Mesothelial cell of epicardium (in vitro differentiated cells): ENCODE results near the gene DNAI1. TPM values are rescaled to one million over a fixed set of nuclear protein-coding genes. Genes with fewer than 3 reads are reported as not detected.

Experiments
- DNase-seq, 2 experiments: peaks; one replicate each; pipeline ENCODE4 v3.0.0; 2021; ENCODE audit warnings: low spot score in 2 of 2; ENCODE audit not compliant: unreplicated experiment in 2 of 2
- H3K27ac Mint-ChIP-seq: 2 replicates; pipeline ENCODE4 v1.8.0; 2021; ENCODE audit warnings: mixed read lengths
- H3K27me3 Mint-ChIP-seq: 2 replicates; pipeline ENCODE4 v1.8.0; 2021; ENCODE audit warnings: low read depth, mixed read lengths
- H3K36me3 Mint-ChIP-seq: 2 replicates; pipeline ENCODE4 v1.8.0; 2021; ENCODE audit warnings: mixed read lengths
- H3K4me1 Mint-ChIP-seq: 2 replicates; pipeline ENCODE4 v1.8.0; 2021; ENCODE audit warnings: mixed read lengths
- H3K4me3 Mint-ChIP-seq: 2 replicates; pipeline ENCODE4 v1.8.0; 2021; ENCODE audit warnings: mild to moderate bottlenecking, moderate library complexity, mixed read lengths
- H3K9me3 Mint-ChIP-seq: 2 replicates; pipeline ENCODE4 v1.8.0; 2021; ENCODE audit warnings: mixed read lengths
- total RNA-seq: library from RNA; stranded (reverse); gene quantifications from 3 replicates; pipeline ENCODE4 v1.2.1, GENCODE V29; 2021
- TF ChIP-seq, protein P1 (sequence below): fragments of 200-600 bp; sonication (generic); IDR thresholded peaks from one replicate; pipeline ENCODE4 v1.5.0; 2021; ENCODE audit warnings: antibody characterized with exemption; ENCODE audit not compliant: unreplicated experiment

The DNAI1 gene
- total RNA-seq, 1 donor from 2014 or later: not detected

DNA sequence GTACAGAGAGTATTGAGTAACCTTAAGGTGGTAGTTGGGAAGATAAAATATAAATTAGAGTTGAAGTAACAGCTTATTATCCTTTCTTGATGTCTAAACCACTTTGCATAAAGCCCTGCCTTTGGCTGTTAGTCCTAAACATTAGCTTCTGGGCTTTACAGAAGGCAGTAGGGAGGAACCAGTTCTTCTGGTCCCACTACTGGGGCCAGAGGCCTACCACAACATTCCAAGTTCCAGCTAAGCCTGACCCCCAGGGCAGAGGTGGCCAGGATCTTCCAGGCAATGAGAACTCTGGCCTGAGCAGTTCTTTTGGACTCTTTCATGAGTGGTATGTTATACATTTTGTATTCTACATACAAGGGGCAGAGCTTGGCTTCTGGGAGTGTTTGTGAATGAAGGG, 26.1 kb downstream of the DNAI1 start:
- H3K27me3 Mint-ChIP-seq: peaks cover 20% of the 10 kb centered on the region
- TF ChIP-seq, protein P1, sequence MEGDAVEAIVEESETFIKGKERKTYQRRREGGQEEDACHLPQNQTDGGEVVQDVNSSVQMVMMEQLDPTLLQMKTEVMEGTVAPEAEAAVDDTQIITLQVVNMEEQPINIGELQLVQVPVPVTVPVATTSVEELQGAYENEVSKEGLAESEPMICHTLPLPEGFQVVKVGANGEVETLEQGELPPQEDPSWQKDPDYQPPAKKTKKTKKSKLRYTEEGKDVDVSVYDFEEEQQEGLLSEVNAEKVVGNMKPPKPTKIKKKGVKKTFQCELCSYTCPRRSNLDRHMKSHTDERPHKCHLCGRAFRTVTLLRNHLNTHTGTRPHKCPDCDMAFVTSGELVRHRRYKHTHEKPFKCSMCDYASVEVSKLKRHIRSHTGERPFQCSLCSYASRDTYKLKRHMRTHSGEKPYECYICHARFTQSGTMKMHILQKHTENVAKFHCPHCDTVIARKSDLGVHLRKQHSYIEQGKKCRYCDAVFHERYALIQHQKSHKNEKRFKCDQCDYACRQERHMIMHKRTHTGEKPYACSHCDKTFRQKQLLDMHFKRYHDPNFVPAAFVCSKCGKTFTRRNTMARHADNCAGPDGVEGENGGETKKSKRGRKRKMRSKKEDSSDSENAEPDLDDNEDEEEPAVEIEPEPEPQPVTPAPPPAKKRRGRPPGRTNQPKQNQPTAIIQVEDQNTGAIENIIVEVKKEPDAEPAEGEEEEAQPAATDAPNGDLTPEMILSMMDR: no peak
- H3K27ac Mint-ChIP-seq: no peak overlapping the region
- DNase-seq: no peak
- no peaks in the 10 kb centered on the region for H3K36me3 Mint-ChIP-seq
- H3K4me3 Mint-ChIP-seq: no peak overlapping the region
- H3K9me3 Mint-ChIP-seq: no peaks in the 10 kb centered on the region
- no peaks in the 10 kb centered on the region for H3K4me1 Mint-ChIP-seq

DNA sequence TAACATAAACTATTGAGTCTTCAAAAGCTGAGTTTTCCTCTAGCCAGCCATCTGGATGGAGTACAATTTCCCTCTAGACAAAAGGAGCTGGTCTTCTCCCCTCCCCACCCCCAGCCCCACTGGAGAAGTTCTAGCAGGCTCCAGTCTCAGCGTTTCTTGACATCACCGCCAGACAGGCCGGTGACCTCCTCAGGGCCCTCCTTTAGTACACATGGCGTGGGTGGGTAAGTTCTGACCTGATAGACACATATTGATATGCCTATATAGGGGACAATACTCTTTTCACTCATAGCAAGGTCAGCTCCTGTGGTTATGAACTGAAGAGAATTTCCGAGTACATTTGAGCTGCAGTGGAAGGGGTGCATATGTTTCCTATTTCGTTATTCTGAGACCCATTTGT, 27.2 kb downstream of the DNAI1 start:
- no peaks in the 10 kb centered on the region for H3K4me1 Mint-ChIP-seq
- no peaks in the 10 kb centered on the region for H3K36me3 Mint-ChIP-seq
- no peak for DNase-seq
- H3K9me3 Mint-ChIP-seq: no peaks in the 10 kb centered on the region
- TF ChIP-seq, protein P1: no peak
- no peak overlapping the region for H3K27ac Mint-ChIP-seq
- H3K4me3 Mint-ChIP-seq: no peak overlapping the region
- peaks cover 30% of the 10 kb centered on the region for H3K27me3 Mint-ChIP-seq

DNA sequence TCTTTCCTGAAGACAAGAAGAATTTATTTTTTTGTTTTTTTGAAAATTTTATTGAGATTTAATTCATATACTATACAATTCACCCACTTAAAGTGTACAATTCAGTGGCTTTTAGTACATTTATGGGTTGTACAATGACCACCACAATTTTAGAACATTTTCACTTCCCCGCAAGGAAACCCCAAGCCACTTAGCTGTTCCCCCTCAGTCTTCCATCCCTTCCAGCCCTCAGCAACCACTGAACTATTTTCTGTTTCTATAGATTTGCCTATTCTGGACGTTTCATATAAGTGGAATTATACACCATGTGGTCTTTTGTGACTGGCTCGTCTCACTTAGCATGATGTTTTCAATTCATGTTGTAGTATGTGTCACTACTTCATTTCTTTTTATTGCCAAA, 28.0 kb downstream of the DNAI1 start:
- no peaks in the 10 kb centered on the region for H3K9me3 Mint-ChIP-seq
- H3K4me3 Mint-ChIP-seq: no peak overlapping the region
- TF ChIP-seq, protein P1: no peak
- no peaks in the 10 kb centered on the region for H3K36me3 Mint-ChIP-seq
- H3K27me3 Mint-ChIP-seq: peaks cover 36% of the 10 kb centered on the region
- no peaks in the 10 kb centered on the region for H3K4me1 Mint-ChIP-seq
- no peak for DNase-seq
- no peak overlapping the region for H3K27ac Mint-ChIP-seq

DNA sequence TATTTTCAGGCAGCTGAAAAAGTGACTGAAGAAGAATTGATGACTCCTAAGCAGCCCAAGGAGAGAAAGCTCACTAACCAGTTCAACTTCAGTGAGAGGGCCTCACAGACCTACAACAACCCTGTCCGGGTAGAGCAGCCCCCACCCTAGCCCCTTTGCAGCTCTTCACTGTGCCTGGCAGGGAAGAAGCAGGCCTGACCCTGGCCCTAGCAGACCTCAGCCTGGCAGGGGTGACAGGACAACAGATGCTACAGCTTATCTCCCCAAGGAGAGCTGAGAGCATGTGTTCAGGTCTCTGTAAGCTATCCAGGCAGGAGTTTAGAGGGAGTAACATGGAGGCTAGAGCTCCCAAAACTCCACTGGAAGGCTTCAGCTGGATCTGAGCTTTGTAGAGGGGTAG, 31.8 kb downstream of the DNAI1 start:
- Mint-ChIP-seq H3K4me3 (no peak overlapping the region), H3K9me3 (no peaks in the 10 kb centered on the region), H3K4me1 (no peaks in the 10 kb centered on the region), H3K27ac (no peak overlapping the region), H3K36me3 (no peaks in the 10 kb centered on the region), H3K27me3 (peaks cover 40% of the 10 kb centered on the region)
- TF ChIP-seq, protein P1: no peak
- DNase-seq: no peak

DNA sequence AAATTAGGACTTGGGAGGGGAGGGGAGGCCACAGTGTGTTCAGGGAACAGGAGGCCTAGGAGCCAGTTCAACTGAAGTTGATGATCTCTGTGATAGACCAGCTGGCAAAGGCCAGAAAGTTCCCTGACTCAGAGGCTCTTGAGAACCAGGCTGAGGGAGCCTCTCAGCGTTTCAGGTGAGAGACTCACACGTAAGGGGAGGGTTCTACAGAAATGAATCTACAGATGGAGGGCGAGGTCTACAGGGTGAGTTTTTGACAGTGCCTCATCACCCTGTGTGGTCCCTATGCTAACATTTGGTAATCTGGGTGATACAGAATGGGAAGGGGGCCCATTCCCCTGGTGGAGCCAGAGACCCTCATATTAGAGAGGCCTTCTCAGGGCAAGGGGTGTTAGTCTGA, 32.2 kb downstream of the DNAI1 start:
- Mint-ChIP-seq H3K27me3 (peaks cover 40% of the 10 kb centered on the region), H3K36me3 (no peaks in the 10 kb centered on the region), H3K9me3 (no peaks in the 10 kb centered on the region), H3K4me3 (no peak overlapping the region), H3K27ac (no peak overlapping the region), H3K4me1 (no peaks in the 10 kb centered on the region)
- DNase-seq: no peak
- TF ChIP-seq, protein P1: no peak

DNA sequence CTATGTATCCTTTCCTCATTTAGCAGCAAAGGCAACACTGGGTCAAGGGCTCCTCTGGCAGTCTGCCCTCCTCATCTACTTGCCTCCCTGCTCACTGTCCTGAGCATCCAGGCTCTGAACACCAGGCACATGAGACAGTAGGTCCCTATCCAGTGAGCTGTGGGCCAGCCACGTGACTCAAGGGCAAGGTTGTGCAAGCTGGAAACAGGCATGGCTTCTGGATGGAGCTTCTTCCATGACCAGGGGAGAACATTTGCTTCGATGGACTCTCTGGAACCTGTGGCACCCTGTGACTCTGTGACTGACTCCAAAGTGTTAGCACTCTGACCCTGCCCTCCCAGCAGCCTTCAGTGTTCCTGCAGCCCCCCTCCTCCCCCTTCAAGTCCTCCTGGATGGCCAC, 33.0 kb downstream of the DNAI1 start:
- no peak overlapping the region for H3K27ac Mint-ChIP-seq
- DNase-seq: no peak
- H3K4me3 Mint-ChIP-seq: no peak overlapping the region
- no peaks in the 10 kb centered on the region for H3K9me3 Mint-ChIP-seq
- H3K4me1 Mint-ChIP-seq: no peaks in the 10 kb centered on the region
- TF ChIP-seq, protein P1: no peak
- H3K36me3 Mint-ChIP-seq: no peaks in the 10 kb centered on the region
- peaks cover 44% of the 10 kb centered on the region for H3K27me3 Mint-ChIP-seq
